C4-2B (cell line): Measurements from ENCODE around the gene LRRC47.

Experiments
- CTCF ChIP-seq: fragments of 450-650 bp; conservative IDR thresholded peaks from 2 replicates; pipeline ENCODE4 v1.5.1; 2017; ENCODE audit warnings: mild to moderate bottlenecking
- ZFX ChIP-seq: fragments of 450-650 bp; IDR thresholded peaks from 2 replicates; pipeline ENCODE4 v1.6.1; 2017

- TF ChIP-seq CTCF (no peak), ZFX (no peak)
Measured at GRCh38 chr1:3745590-3746381, 50.5 kb downstream of the LRRC47 start.
